GM19238 (cell line): ENCODE results near the gene PTGFR.

ENCODE experiments used
- DNase-seq: peaks from one replicate; pipeline ENCODE4 v3.0.0; 2011; ENCODE audit warnings: low spot score; ENCODE audit not compliant: insufficient read length

The PTGFR gene, protein sequence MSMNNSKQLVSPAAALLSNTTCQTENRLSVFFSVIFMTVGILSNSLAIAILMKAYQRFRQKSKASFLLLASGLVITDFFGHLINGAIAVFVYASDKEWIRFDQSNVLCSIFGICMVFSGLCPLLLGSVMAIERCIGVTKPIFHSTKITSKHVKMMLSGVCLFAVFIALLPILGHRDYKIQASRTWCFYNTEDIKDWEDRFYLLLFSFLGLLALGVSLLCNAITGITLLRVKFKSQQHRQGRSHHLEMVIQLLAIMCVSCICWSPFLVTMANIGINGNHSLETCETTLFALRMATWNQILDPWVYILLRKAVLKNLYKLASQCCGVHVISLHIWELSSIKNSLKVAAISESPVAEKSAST

DNA sequence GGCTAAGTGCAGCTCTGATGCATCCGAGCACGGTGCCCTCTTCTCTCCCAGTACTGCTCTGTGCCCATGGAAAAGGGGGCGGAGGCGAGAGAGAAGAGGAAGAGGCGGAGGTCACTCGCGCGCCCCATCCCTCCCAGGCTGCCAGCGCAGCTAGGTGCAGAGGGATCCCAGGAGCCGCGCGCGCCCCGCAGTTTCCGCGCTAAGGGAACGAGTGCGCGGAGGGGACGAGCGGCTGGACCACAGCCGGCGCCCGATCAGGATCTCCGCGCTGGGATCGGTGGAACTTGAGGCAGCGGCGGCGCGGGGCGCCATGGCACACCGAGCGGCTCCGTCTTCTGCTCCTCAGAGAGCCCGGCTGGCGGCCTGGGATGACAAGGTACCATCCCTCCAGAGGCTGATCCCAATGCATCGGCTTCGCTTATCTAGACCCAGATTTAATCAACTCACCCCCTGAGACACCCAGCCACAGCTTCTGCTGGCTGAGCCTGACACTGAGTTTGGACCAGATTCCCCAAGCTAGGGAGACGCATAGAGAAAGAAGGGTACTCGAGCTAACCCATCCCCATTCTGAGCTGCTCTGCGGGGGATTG, at the start of gene PTGFR:
TSS of gene PTGFR (plus strand) at position 114 of the 590 bp plus-strand sequence. CDS start 1,770 bp downstream, outside the sequence.
- no peak for DNase-seq

DNA sequence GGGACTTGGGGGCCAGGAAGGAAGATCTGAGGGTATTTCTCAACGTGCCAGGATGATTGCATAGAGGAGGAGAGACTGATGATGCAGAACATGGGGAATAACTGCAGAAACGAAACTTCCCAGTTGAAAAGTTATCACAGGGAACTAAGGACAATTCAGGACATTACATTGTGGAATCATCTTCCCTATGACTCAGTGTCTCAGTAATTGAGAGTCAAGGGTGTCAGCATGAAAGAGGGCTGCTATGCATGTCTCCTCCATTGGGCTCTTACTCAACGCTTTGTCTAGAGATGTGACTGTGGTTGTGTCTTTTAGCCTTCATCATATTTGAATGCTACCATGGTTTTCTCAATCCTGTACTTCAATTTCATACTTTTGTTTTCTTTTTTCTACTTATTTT, 48.9 kb upstream of the PTGFR start:
- no peak for DNase-seq

DNA sequence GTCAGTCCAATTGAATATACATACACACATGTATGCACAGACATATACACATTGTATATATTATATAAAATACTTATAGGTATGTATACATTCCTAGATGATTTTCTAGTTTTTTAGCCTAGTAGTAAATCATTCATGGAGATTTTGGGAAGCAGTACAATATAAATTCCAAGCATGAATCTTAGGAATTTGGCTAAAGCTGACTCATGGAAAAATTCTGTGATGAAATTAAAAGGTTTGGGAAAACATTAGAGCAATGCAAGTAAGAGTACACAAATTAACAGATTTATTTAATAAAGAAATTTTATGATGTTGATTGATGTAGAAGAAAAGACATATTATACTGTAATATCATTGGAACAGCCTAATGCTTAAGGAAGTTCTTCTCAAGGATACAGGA, 43.7 kb upstream of the PTGFR start:
- DNase-seq = no peak

DNA sequence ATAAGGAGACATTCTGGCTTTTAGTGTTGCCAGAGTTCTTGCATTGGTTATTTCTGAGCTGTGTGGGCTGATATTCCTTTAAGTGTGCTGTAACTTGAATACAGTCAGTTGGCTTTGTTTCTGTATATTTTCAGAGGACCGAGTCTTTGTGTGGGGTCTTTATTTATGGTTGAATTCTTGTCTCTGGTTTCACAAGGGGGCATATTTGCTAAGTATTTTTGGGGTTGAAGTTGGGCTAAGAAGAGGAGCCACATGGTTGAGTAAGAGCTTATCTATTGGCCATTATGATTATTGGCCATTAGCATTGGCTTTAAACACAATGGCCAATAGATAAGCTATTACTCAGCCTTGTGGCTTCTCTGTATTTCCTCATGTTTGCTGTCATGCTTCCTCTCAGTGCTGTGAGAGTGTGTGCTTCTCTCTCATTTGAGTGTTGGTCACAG, 26.3 kb upstream of the PTGFR start:
- DNase-seq = no peak

DNA sequence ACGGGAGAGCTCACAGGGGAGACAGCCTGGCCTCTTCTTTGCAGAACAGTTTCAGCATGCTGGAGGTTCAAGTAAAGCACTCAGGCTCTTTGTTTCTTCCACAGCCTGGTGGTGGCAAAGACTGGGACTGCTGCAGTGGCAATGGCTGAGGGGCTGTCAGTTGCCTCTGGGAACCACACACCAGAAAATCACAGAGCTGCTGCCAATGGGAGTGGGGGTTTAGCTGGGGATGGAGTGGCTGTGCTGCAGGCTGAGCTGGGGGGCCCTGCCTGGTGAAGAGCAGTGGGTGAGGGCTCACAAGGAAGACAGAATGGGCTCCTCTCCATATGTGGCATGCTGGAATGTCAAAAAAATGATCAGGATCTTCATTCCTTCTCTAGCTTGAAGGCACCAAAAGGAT, 25.6 kb upstream of the PTGFR start:
- no peak for DNase-seq

DNA sequence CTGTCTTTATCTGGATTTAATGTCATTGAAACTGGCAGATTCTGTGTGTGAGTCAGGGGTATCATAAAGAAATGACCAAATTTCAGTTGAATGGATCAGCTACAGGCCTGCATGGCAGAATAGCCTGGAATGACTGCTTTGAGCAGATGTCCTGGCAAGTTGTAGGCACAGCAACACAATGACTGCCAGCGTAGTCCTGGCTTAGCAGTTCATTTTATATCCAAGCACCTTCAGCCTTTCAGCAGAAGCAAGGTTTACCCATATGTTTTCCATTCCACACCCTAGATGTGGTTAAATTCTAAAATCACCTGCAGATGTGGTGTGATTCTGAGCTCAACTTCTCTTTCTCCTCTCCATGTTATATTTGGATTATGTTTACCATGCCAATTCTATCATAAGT, 22.3 kb upstream of the PTGFR start:
- DNase-seq = no peak

DNA sequence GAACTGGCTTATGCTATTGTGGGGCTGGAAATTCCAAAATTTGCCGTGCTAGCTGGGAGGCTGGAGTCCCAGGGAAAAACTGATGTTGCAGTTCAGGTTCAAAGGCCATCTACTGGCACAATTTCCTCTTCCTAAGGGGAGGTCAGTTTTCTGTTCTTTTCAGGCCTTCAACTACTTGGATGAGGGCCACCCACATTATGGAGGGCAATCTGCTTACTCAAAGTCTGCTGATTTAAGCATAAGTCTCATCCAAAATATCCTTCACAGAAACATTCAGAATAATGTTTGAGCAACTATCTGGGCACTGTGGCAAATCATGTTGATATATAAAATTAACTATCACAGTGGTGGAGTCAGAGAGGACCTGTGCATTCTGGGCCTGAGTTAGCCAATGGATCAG, 21.2 kb upstream of the PTGFR start:
- DNase-seq = no peak

DNA sequence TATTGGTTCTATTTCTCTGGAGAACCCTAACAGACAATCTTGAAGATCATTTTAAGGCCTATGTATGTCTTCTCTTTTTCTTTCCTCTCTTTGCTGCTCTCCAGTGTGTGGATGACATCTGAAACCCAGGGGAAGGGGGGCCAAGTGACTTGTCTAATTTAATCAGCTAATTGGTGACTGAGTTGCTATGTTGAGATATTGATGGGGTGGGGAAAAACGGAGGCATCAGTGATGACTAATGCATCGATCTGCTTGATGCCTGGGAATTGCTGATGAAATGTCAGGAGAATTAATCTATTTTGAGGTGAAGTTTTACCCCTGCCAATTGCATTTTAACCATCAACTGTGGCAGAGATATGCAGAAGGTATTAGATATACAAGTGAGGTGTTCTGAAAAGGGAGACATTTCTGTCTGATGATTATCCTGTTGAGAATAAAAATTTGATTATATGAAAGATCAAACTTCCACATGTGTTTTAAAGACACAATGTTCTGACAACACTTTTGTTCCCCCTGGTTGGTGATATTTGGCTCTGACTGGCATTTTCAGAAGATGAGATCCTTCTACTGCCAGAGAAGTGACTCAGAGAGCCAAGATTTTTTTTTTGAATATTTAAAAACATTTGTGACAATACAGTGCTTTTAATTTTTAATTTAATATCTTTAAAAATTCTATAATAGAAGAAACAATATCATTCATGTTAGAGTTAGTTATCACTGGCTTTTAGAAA, 18.7 kb upstream of the PTGFR start:
- no peak for DNase-seq

DNA sequence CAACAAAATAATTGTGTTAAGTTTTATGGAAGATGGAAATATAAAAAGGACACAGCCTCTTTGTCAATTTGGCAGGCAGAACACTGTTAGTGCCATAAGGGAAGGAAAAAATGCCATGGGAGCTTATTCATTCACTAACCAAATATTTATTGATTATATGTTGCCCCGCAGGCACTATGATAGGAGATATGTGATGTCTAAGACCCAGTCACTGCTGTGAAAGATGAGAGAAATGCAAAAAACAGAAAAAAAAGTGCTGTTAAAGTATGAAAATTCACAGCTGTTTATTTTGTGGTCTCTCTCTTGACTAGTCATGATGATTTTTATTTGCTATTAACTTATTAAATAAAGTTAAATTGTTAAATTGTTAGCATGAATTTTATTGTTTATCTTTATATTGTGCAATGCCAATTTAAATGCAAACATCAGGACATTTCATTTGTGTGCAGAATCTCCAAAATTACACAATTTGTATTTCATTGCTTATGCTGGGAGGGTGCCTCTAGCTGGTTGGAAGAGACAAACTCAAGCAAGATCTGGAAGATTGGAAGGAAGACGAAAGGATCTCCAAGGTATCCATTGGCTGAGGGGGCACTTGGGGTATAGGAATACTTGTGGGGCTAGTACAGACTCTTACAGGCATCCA, 17.8 kb upstream of the PTGFR start:
- no peak for DNase-seq

DNA sequence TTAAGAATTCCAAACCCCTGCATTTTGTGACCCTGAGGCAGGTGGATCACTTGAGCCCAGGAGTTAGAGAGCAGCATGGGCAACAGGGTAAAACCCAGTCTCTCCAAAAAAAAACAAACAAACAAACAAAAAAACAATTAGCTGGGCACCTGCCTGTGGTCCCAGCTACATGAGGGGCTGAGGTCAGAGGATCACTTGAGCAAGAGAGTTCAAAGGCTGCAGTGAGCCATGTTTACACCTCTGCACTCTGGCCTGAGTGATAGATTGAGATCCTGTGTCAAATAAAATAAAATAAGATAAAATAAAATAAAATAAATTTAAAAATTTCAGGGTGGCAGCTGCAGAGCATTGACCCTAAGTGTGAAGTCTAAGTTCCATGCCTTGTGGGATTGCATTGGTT, 16.7 kb upstream of the PTGFR start:
- no peak for DNase-seq

DNA sequence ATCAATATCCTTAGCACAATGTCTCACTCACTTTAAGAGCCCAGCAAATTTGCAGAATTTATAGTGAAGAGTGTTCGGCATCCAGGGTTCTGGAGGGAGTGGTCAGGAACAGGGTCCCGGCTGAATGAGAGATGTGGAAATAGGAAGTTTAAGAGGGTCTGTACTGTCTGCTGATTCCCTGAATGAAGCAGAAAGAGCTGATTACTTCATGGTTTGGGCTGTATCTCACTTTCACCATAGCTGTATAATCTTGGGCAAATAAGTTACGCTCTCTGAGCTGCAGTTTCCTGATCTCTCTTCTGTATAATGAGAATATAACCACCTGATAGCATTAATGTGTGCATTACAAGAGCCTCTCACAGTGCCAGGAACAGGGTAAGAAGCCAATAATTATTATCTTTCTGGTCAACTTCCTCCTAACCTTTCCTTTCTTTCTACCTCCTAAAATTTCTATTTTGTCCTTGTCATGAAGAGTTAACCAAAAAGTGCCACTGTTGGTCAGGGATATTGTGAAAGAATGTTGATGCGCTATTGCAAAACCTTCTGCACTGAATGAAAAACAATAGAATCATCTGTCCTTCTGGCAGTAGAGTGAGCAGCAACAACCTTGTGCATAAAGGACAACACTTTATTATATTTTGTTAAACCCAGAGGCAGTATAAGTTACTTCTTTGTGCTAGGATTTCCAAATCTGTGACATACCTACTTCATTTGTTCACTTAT, 14.7 kb upstream of the PTGFR start:
- DNase-seq = no peak

DNA sequence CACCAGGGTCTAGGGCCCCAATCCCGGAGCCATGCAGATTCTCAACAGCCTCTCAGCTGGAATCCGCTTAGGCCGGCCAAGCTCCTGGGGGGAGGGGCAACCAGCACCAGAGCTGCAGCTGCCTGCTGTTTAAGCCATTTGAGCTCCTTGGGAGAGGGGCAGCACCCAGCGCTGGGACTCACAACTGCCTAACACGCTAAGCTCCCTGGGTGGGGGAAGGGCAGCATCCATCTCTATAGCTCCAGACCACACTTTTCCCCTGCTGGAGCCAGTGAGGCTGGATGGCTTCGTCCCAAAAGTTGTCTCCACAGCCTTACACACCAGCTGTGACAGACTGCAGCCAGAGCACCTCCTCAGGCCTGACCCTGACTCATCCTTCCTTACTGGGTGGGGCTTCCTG, 6.9 kb upstream of the PTGFR start:
- no peak for DNase-seq

DNA sequence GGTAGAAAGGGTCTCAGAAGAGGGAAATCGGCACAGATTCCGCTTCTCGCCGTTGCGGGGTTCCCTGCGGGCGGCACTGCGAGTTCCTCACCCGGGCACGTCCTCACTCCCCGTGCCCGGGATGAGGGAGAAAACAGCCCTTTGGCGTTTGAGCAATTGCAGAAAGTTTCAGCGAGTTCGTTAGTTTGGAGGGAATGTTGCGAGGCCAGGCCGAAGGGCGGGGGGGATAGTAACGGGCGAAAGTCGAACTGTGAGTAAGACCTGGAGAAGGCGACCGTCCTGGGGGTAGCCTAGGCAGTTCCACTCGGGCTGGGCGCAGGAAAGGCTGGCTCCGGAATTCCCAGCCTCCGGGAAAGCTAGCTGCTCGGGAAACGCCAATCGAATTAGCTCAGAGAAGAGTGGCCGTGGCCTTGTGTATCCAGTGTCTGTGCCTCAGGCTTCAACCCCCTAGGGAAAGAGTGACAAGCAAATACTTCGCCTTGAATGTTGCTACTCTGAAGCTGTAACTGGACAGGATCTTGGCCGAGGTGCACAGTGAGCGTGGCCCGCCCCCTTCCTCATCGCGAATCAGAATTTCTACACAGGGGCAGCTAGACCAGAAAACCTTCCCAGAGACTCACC, 787 bp downstream of the PTGFR start:
- DNase-seq = no peak

DNA sequence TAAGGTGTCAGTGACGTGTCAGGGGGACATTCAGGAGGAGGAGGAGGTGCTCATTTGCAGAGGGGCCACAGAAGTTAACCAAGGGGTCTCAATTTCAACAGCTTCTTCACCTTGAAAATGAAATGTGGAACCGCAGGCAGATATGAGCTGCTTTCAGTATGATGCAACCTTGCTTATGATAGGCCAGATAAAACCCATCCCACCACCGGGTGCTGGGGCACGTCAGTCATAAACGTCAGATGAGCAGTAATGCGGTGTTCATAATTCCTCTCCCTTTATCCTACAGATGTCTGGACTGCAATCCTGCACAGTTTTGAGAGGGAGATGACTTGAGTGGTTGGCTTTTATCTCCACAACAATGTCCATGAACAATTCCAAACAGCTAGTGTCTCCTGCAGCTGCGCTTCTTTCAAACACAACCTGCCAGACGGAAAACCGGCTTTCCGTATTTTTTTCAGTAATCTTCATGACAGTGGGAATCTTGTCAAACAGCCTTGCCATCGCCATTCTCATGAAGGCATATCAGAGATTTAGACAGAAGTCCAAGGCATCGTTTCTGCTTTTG, 1.7 kb downstream of the PTGFR start:
- no peak for DNase-seq

DNA sequence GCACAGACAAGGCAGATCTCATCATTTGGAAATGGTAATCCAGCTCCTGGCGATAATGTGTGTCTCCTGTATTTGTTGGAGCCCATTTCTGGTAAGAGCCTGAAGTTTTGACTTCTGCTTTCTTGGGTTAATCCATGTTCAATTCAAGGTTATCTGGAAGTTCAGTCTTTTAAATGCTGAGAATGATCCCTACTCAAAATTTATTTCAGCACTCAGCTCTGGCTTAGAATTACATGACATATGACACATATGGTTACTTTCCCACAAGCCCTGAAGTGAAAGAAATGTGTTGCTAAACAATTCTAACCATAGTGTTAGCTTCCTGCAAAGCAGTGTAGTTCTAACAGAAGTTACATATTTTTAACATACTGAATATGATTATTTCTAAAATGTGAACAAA, 2.7 kb downstream of the PTGFR start:
- no peak for DNase-seq

DNA sequence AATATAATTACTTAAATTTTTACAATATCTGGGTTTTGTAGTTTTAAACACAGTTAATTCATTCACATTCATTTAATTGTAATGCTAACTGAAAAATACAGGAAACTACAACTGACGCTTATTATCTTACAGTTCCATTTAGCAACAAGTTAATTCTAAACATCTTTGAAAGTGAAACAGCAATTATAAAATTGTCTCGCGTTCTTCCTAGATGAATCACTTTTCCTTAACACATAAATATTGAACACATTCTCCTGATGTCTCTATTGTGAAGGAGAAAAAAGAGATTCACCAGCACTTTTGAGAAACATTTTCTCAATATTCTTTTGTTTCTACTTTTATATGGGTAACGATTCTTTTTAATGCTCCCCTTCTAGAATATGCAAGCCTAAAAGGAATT, 6.4 kb downstream of the PTGFR start:
- DNase-seq = no peak

DNA sequence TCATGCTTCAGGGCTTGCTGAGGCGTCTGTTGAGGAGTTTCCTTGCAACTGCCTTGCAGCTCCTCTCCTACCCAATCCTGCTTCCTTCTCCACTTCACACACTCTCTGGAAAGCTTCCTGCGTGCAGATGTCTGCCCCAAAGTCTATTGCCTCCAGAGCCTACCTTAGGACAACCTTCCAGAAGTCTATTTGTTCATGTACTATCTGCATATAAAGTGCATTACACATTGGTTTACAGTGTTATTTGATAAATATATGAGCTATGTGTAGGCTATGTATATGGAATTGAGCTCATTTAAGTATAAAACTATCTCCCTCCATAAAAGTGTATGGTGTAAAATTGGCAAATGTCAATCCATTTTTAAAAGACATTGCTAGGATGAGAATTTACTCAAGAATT, 9.8 kb downstream of the PTGFR start:
- no peak for DNase-seq

DNA sequence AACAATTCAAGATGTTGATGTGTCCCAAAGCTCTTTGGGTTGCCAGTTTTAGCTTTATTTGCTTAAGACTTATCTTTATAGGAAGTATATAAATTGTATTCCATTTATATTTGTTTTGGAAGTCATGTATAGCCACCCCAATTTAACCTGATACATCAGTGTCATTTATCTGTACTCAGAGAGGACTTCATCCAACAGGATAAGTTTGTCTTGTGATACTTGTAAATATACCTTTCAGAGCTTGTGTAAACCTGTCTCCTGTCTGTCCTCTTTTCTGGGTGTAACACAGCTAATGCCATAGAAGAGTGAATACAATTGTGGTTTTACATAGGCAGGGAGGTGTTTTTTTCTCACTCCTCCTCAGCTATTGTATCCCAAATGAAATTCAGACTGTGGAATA, 10.4 kb downstream of the PTGFR start:
- DNase-seq = no peak

DNA sequence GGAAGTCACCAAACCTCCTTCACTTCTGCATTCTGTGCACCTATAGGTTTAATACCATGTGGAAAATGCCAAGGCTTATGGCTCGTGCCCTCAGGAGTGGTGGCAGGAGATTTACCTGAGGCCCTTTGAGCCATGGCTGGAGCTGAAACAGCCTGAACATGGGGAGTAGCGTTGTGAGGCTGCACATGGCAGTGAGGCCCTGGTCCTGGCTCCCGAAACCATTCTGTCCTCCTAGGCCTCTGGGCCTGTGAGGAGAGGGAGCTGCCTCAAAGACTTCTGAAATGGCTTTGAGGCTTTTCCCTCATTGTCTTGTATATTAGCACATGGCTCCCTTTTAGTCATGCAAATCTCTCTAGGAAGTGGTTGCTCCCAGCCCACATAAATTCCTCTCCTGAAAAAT, 20.6 kb downstream of the PTGFR start:
- DNase-seq = no peak

DNA sequence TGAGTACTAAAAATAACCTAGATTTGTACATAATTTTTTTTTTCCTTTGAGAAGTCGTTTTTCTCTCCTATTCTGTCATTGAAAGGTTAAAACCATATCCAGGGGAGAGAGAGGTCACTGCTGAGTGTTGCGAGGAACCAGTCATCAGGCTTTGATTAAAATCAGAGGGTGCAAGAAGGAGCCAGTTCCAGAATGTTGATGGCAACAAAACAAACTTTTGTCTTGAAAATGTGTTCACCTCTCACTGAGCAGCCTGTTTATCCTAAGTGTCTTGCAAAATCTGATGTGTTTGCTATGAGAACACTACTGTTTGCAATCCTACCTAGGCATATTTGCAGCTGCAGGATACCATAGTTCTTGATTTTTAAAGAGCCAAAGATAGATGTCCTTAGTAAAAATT, 25.9 kb downstream of the PTGFR start:
- no peak for DNase-seq

DNA sequence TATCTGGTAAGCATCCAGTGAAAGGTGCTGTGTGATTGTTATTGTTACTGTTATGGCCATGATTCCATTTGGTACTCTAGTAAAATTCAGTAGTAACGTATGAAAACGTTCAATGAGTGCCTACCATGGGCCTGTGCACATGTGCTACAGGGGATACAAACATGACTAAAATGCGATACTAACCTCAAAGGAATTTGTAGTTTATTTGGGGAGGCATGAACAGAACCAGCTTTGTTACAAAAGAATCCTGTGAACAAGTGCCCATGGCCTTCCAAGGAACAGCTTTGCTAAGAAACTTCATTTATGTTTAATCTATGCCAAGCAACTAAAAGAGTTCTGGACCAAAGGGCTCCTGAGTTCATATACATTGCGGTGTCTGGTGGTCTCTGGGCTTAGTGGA, 28.7 kb downstream of the PTGFR start:
- DNase-seq = no peak
